Tibial artery (tissue), 4 donors: Measurements from ENCODE around the gene DCP2.

ENCODE experiments used
- DNase-seq, 2 donors: peaks; one replicate each; pipeline ENCODE4 v3.0.0-alpha.2; 2019
- H3K27ac ChIP-seq, 2 donors: fragments of 200-600 bp; sonication (generic) in 1 of 2; 1 replicate in 1 of 2; 2 replicates in 1 of 2; pipeline ENCODE4 v1.5.1; 2018 to 2019; ENCODE audit warnings: mild to moderate bottlenecking in 1 of 2
- H3K27me3 ChIP-seq, 2 donors: fragments of 200-600 bp; sonication (generic) in 1 of 2; one replicate each; pipeline versions ENCODE4 v1.5.1 to v1.6.0; 2016 to 2019
- H3K36me3 ChIP-seq, 3 donors: fragments of 200-600 bp; sonication (generic) in 2 of 3; one replicate each; pipeline ENCODE4 v1.5.1; 2016 to 2019; ENCODE audit warnings: mild to moderate bottlenecking in 2 of 3
- H3K4me1 ChIP-seq, 4 donors: fragments of 200-600 bp; sonication (generic) in 2 of 4; 1 replicate in 3 of 4; 2 replicates in 1 of 4; pipeline ENCODE4 v1.5.1; 2016 to 2019
- H3K4me3 ChIP-seq, 2 donors: fragments of 200-600 bp; sonication (generic) in 1 of 2; 1 replicate in 1 of 2; 2 replicates in 1 of 2; pipeline ENCODE4 v1.5.1; 2018 to 2019; ENCODE audit warnings: mild to moderate bottlenecking in 2 of 2
- H3K9me3 ChIP-seq, 3 donors: fragments of 200-600 bp; sonication (generic) in 1 of 3; one replicate each; pipeline ENCODE4 v1.5.1; 2016 to 2019
- intact Hi-C: fragments of 100-400 bp; cut with DNase I; formaldehyde crosslinking; loops from one replicate; pipeline ENCODE4 v1.15.0; 2023; ENCODE audit warnings: low total_unique reads
- TF ChIP-seq, protein P1 (sequence below), 2 experiments: fragments of 200-600 bp in 1 of 2; fragments of 450-650 bp in 1 of 2; IDR thresholded peaks; one replicate each; pipeline ENCODE4 v1.5.1; 2017 to 2019; ENCODE audit warnings: antibody characterized with exemption in 2 of 2, mild to moderate bottlenecking in 1 of 2, moderate library complexity in 1 of 2

The DCP2 gene

DNA sequence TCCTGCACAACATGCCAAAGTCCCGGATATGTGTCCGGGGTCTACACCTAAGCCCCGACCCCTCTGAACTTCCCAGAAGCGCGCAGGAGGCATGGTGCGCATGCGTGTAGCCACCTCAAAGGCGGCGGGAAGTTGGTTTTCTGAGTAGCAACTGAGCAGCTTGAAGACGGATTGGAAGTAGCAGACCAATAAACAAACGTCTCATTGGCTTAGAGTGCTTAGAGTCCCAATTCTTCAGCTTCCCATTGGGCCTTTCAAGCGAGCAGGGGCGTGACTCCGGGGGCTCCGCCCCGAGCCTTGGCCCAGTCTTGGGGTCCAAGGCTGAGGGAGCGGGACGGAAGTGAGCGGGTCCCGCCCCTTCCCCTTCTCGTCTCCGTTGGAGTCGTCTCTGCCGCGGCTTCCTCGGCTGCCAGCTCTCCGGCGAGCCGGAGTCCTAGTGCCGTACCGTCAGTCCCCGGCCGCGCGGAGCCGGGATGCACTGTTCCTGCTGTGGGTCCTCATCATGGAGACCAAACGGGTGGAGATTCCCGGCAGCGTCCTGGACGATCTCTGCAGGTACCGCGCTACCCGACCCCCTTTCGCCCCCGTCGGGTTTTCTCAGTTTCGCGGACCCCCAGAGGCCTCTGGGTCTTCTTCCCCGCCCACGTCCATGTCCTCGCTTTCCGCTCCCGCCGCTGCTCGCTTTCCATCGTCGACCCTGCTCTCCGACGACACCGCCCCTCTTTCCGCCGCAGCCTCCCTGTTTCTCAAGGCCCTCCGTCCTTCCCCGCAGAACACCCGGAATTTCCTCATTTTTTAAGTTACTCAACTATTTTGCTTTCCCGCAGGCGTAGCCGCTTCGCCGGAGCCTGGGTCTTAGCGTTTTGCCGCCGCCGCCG, at the start of gene DCP2:
TSS of gene DCP2 (plus strand) at position 367 of the 878 bp plus-strand sequence. CDS start at position 503, 136 bp downstream.
- TF ChIP-seq, protein P1, sequence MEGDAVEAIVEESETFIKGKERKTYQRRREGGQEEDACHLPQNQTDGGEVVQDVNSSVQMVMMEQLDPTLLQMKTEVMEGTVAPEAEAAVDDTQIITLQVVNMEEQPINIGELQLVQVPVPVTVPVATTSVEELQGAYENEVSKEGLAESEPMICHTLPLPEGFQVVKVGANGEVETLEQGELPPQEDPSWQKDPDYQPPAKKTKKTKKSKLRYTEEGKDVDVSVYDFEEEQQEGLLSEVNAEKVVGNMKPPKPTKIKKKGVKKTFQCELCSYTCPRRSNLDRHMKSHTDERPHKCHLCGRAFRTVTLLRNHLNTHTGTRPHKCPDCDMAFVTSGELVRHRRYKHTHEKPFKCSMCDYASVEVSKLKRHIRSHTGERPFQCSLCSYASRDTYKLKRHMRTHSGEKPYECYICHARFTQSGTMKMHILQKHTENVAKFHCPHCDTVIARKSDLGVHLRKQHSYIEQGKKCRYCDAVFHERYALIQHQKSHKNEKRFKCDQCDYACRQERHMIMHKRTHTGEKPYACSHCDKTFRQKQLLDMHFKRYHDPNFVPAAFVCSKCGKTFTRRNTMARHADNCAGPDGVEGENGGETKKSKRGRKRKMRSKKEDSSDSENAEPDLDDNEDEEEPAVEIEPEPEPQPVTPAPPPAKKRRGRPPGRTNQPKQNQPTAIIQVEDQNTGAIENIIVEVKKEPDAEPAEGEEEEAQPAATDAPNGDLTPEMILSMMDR (IDR thresholded peaks at IDR 0.05), result no peak
- H3K36me3 ChIP-seq, result no peaks in the 10 kb centered on the region
- intact Hi-C loops, result loop anchor here (5.0 kb wide), 1 partner anchor 54 kb away; the partner anchor contains the start of gene REEP5
- H3K27ac ChIP-seq, result peak within 1 kb of the TSS; percentile 86 to 93
- peaks cover 0 to 32% (median 10%) of the 10 kb centered on the region in 4 donors for H3K4me1 ChIP-seq
- DNase-seq, result peak; percentile 96 to 98
- peak within 1 kb of the TSS; percentile 75 to 78 for H3K4me3 ChIP-seq
- no peaks in the 10 kb centered on the region for H3K9me3 ChIP-seq
- H3K27me3 ChIP-seq, result no peaks in the 10 kb centered on the region

DNA sequence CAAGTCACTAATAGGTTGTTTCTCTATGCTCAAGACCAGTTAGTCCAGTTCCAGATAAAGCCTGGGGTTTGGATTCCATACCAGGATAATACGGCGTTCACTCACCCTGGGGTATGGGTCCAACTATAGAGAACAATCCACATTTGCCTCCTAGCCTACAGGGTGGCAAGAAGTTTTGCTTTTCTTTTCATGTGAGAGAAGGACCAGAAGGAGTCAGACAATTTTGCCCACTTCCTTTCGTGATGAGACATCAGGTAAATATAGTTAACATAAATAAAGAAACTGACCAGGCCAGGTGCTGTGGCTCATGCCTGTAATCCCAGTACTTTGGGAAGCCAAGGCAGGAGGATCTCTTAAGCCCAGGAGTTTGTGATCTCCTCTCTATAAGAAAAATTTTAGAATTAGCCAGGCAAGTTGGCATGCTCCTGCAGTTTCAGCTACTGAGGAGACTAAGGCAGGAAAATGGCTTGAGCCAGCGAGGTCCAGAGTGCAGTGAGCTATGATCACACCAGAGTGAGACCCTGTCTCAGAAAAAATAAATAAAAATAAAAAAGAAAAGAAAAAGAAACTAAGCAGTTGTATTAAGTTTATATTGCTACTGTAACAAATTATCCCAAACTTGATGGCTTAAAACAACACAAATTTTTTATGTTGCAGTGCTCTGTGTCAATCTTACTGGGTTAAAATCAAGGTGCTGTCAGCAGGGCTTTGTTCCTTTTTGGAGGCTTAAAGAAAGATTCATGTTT, 47.1 kb upstream of the DCP2 start:
- TF ChIP-seq, protein P1 (IDR thresholded peaks at IDR 0.05), result no peak
- Histone ChIP-seq H3K4me1 (no peaks in the 10 kb centered on the region), H3K27ac (no peak overlapping the region), H3K9me3 (no peaks in the 10 kb centered on the region), H3K36me3 (no peaks in the 10 kb centered on the region), H3K4me3 (no peak overlapping the region), H3K27me3 (no peaks in the 10 kb centered on the region)
- intact Hi-C loops, result no loop called here
- DNase-seq, result no peak

DNA sequence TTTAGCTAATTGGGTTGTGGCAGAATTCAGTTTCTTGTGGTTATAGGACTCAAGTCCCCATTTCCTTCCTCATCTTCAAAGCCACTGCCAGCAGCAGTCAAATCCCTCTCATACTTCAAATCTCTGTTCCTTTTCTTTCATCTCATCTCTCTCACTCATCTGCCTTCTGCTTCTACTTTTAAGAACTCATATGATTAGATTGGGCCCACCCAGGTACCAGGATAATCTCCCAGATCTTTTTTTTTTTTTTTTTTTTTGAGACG, 46.6 kb upstream of the DCP2 start:
- Histone ChIP-seq H3K36me3 (no peaks in the 10 kb centered on the region), H3K4me1 (no peaks in the 10 kb centered on the region), H3K4me3 (no peak overlapping the region), H3K27ac (no peak overlapping the region), H3K9me3 (no peaks in the 10 kb centered on the region), H3K27me3 (no peaks in the 10 kb centered on the region)
- TF ChIP-seq, protein P1 (IDR thresholded peaks at IDR 0.05), result no peak
- intact Hi-C loops, result no loop called here
- DNase-seq, result no peak

DNA sequence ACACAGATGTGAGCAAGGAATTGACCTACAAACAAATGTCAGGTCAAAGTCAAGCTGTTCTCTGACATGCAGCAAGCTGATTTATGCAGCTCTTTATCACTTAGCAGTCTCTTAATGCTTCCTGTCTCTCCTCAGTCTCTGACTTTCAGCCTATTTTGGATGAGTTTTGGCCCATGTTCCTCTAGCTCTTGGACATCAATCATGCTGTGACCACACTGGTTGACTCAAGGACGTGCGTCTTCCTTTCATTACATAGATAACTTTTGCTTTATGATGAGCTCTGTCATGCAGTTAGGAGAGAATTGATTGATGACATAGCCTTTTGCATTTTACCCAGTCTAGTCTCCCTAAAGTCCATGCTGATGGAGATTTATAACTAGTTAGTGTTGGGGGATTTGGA, 45.1 kb upstream of the DCP2 start:
- intact Hi-C loops, result no loop called here
- no peak overlapping the region for H3K27ac ChIP-seq

DNA sequence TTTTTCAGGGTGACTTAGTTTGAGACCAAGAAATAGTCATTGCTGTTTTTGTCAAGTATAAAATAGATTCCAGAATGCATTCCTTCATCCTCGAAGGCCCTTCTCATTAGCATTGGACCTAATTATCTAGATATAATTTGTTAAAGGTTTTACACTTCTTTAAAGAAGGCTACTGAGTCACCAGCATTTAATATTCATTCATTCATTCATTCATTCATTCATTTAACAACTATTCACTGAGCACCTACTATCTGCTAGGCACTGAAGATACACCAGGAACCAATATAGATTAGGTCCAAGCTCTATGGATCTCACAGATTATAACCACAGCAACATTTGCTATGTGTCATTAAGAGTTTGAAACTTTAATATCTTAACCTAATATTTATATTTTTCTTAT, 43.5 kb upstream of the DCP2 start:
- Histone ChIP-seq H3K4me1 (peaks cover 0 to 7% (median 0%) of the 10 kb centered on the region in 4 donors), H3K27ac (no peak overlapping the region), H3K36me3 (no peaks in the 10 kb centered on the region), H3K4me3 (no peak overlapping the region), H3K9me3 (no peaks in the 10 kb centered on the region), H3K27me3 (no peaks in the 10 kb centered on the region)
- TF ChIP-seq, protein P1 (IDR thresholded peaks at IDR 0.05), result no peak
- intact Hi-C loops, result no loop called here
- no peak for DNase-seq

More for the DNA sequence above, 45.1 kb upstream of the DCP2 start:
- no peaks in the 10 kb centered on the region for H3K27me3 ChIP-seq
- peaks cover 0 to 7% (median 0%) of the 10 kb centered on the region in 4 donors for H3K4me1 ChIP-seq
- TF ChIP-seq, protein P1 (IDR thresholded peaks at IDR 0.05), result no peak
- no peak for DNase-seq
- no peak overlapping the region for H3K4me3 ChIP-seq
- H3K9me3 ChIP-seq, result no peaks in the 10 kb centered on the region
- H3K36me3 ChIP-seq, result no peaks in the 10 kb centered on the region
